H1 (cell line): ENCODE data around the gene SUCLG2. TPM values are rescaled to one million over a fixed set of nuclear protein-coding genes. Genes with fewer than 3 reads are reported as not detected.

ENCODE experiments used
- CTCF ChIA-PET: fragments of 300-600 bp; sonication (Branson Sonifier 250); formaldehyde crosslinking; loops from one replicate; lab custom pipeline; 2021; ENCODE audit not compliant: partially characterized antibody; lab: Charles Lee
- POLR2A ChIA-PET: fragments of 300-600 bp; sonication (Branson Sonifier 250); formaldehyde crosslinking; loops from one replicate; lab custom pipeline; 2021; ENCODE audit warnings: inconsistent platforms; ENCODE audit not compliant: partially characterized antibody; lab: Charles Lee
- DNase-seq, 2 experiments: peaks; one replicate each; pipeline versions ENCODE4 v3.0.0 to v3.0.0-alpha.2; 2010 to 2022; ENCODE audit warnings: low spot score in 2 of 2, low read depth in 1 of 2, mixed read lengths in 1 of 2
- FAIRE-seq: peaks from 2 replicates; lab custom pipeline; 2011; peaks lifted over from hg19 to GRCh38; lab: Jason Lieb, UNC
- H2AFZ ChIP-seq: 2 replicates; pipeline ENCODE4 v1.8.1; 2012; ENCODE audit warnings: low read length, inconsistent platforms
- H2AK5ac ChIP-seq: 2 replicates; pipeline ENCODE4 v1.6.1; 2013; ENCODE audit warnings: low read depth, low read length
- H2BK120ac ChIP-seq: replicated peaks from 2 replicates; pipeline ENCODE3; 2013; ENCODE audit warnings: low read depth, low read length, inconsistent platforms
- H2BK12ac ChIP-seq: 2 replicates; pipeline ENCODE4 v1.6.1; 2013; ENCODE audit warnings: low read depth, low read length
- H2BK15ac ChIP-seq: 2 replicates; pipeline ENCODE4 v1.6.1; 2013; ENCODE audit warnings: low read length
- H2BK20ac ChIP-seq: 2 replicates; pipeline ENCODE4 v1.6.1; 2013; ENCODE audit warnings: low read length
- H2BK5ac ChIP-seq: 2 replicates; pipeline ENCODE4 v1.6.1; 2013; ENCODE audit warnings: low read depth, low read length
- H3K14ac ChIP-seq: 2 replicates; pipeline ENCODE4 v1.6.1; 2013; ENCODE audit warnings: inconsistent platforms; ENCODE audit not compliant: insufficient read length
- H3K18ac ChIP-seq: 2 replicates; pipeline ENCODE4 v1.6.1; 2013; ENCODE audit warnings: low read length; ENCODE audit errors: extremely low read depth
- H3K23ac ChIP-seq: 2 replicates; pipeline ENCODE4 v1.6.1; 2013; ENCODE audit warnings: inconsistent platforms; ENCODE audit not compliant: insufficient read length
- H3K23me2 ChIP-seq: 2 replicates; pipeline ENCODE4 v1.6.1; 2013; ENCODE audit warnings: low read depth, low read length
- H3K27ac ChIP-seq: 2 replicates; pipeline ENCODE4 v1.6.1; 2011; ENCODE audit warnings: low read depth, low read length, inconsistent platforms
- H3K27me3 ChIP-seq, 4 experiments: replicated peaks in 1 of 4; 1 replicate in 1 of 4; 2 replicates in 3 of 4; pipeline versions ENCODE4 v1.6.1 to v1.8.1; 2011 to 2013; ENCODE audit warnings: low read length in 3 of 4, mild to moderate bottlenecking in 3 of 4, inconsistent platforms in 2 of 4, mixed read lengths in 2 of 4, moderate library complexity in 1 of 4; ENCODE audit not compliant: control insufficient read depth in 3 of 4, insufficient read depth in 3 of 4; ENCODE audit errors: extremely low read depth in 1 of 4
- H3K36me3 ChIP-seq, 4 experiments: 2 replicates each; pipeline versions ENCODE4 v1.6.1 to v1.8.1; 2011 to 2013; ENCODE audit warnings: mild to moderate bottlenecking in 4 of 4, low read length in 3 of 4, moderate library complexity in 2 of 4, control low read depth in 1 of 4, inconsistent platforms in 1 of 4; ENCODE audit not compliant: insufficient read depth in 4 of 4, control insufficient read depth in 2 of 4
- H3K4ac ChIP-seq: replicated peaks from 2 replicates; pipeline ENCODE3; 2013; ENCODE audit warnings: low read length, low read depth, mixed read lengths, inconsistent platforms; ENCODE audit not compliant: insufficient read length
- H3K4me1 ChIP-seq, 4 experiments: replicated peaks in 1 of 4; 1 replicate in 1 of 4; 2 replicates in 3 of 4; pipeline versions ENCODE4 v1.6.1 to v1.8.1; 2011 to 2013; ENCODE audit warnings: low read length in 3 of 4, inconsistent platforms in 2 of 4, mixed read lengths in 1 of 4; ENCODE audit not compliant: insufficient read depth in 4 of 4, control insufficient read depth in 3 of 4
- H3K4me2 ChIP-seq, 2 experiments: 2 replicates each; pipeline versions ENCODE4 v1.6.1 to v1.8.1; 2011 to 2013; ENCODE audit warnings: low read depth in 2 of 2, low read length in 2 of 2, control low read depth in 1 of 2, inconsistent platforms in 1 of 2, mild to moderate bottlenecking in 1 of 2; ENCODE audit not compliant: insufficient read depth in 1 of 2
- H3K4me3 ChIP-seq, 4 experiments: fragments of 200-600, 300-600 bp in 1 of 4; sonication (generic), shearing (Covaris generic), sonication (Bioruptor Twin) in 1 of 4; 2 replicates each; pipeline versions ENCODE4 v1.5.1 to v1.8.1; 2011 to 2016; ENCODE audit warnings: low read length in 4 of 4, low read depth in 3 of 4, control low read depth in 2 of 4, inconsistent platforms in 2 of 4, mild to moderate bottlenecking in 2 of 4, mixed read lengths in 1 of 4, moderate library complexity in 1 of 4; ENCODE audit not compliant: insufficient read depth in 2 of 4; ENCODE audit errors: extremely low read depth in 1 of 4
- H3K56ac ChIP-seq: replicated peaks from 2 replicates; pipeline ENCODE3; 2013; ENCODE audit warnings: low read depth, mild to moderate bottlenecking, mixed read lengths, low read length, inconsistent platforms; ENCODE audit not compliant: insufficient read length
- H3K79me1 ChIP-seq: 2 replicates; pipeline ENCODE4 v1.6.1; 2013; ENCODE audit warnings: low read depth, low read length, control low read depth
- H3K79me2 ChIP-seq, 2 experiments: 2 replicates each; pipeline versions ENCODE4 v1.6.1 to v1.8.1; 2012 to 2013; ENCODE audit warnings: low read length in 2 of 2, mild to moderate bottlenecking in 2 of 2, inconsistent platforms in 1 of 2; ENCODE audit not compliant: insufficient read depth in 2 of 2, control insufficient read depth in 1 of 2
- H3K9ac ChIP-seq, 4 experiments: replicated peaks in 1 of 4; 1 replicate in 1 of 4; 2 replicates in 3 of 4; pipeline versions ENCODE4 v1.6.1 to v1.8.1; 2011 to 2013; ENCODE audit warnings: low read depth in 3 of 4, low read length in 3 of 4, control low read depth in 2 of 4, mild to moderate bottlenecking in 2 of 4, moderate library complexity in 2 of 4, inconsistent platforms in 1 of 4; ENCODE audit errors: extremely low read depth in 1 of 4
- H3K9me3 ChIP-seq, 2 experiments: 2 replicates each; pipeline versions ENCODE4 v1.6.1 to v1.8.1; 2012 to 2013; ENCODE audit warnings: mild to moderate bottlenecking in 2 of 2, moderate library complexity in 2 of 2, control low read depth in 1 of 2, inconsistent platforms in 1 of 2, low read depth in 1 of 2, low read length in 1 of 2, mixed read lengths in 1 of 2; ENCODE audit not compliant: insufficient read depth in 2 of 2
- H4K20me1 ChIP-seq, 2 experiments: replicated peaks in 1 of 2; 2 replicates each; pipeline versions ENCODE3 to v1.8.1; 2011 to 2013; ENCODE audit warnings: inconsistent platforms in 2 of 2, low read length in 2 of 2, mild to moderate bottlenecking in 1 of 2; ENCODE audit not compliant: insufficient read depth in 2 of 2, control insufficient read depth in 1 of 2
- H4K5ac ChIP-seq: 2 replicates; pipeline ENCODE4 v1.6.1; 2013; ENCODE audit warnings: low read length, low read depth, mixed read lengths, inconsistent platforms; ENCODE audit not compliant: insufficient read length
- H4K8ac ChIP-seq: 2 replicates; pipeline ENCODE4 v1.8.0; 2013; ENCODE audit warnings: mild to moderate bottlenecking, moderate library complexity, low read length, inconsistent platforms; ENCODE audit not compliant: insufficient read depth; ENCODE audit errors: extremely low read depth
- H4K91ac ChIP-seq: replicated peaks from 2 replicates; pipeline ENCODE3; 2013; ENCODE audit warnings: low read length, mixed read lengths, inconsistent platforms; ENCODE audit not compliant: insufficient read length
- RBBP5 ChIP-seq: IDR thresholded peaks from 2 replicates; pipeline ENCODE4 v1.7.1; 2012; ENCODE audit warnings: low read depth, mild to moderate bottlenecking, inconsistent platforms, low read length, moderate library complexity, borderline replicate concordance
- SRF ChIP-seq: IDR thresholded peaks from 2 replicates; pipeline ENCODE4 v1.6.1; 2011; ENCODE audit warnings: mild to moderate bottlenecking, low read depth, low read length, moderate library complexity
- WGBS, 2 experiments: shearing (Covaris generic) in 1 of 2; methylation state at CpG; one replicate each; pipeline versions ENCODE4 v1.1.6 to v1.1.7; 2013 to 2015; ENCODE audit warnings: low lambda C conversion rate in 2 of 2, mixed read lengths in 2 of 2, inconsistent platforms in 1 of 2, low coverage in 1 of 2, missing lambda C conversion rate in 1 of 2; ENCODE audit not compliant: insufficient replicate concordance in 2 of 2, insufficient coverage in 1 of 2, insufficient read length in 1 of 2; ENCODE audit errors: extremely low coverage in 1 of 2, missing lambda C conversion rate in 1 of 2; 5-methylcytosine and 5-hydroxymethylcytosine counted together
- polyA plus RNA-seq, 7 experiments: library from polyadenylated mRNA; depleted of rRNA in 3 of 7; stranded (reverse) in 5 of 7; unstranded in 2 of 7; fragments of >200 nt in 5 of 7; fragments of 200-250 nt in 2 of 7; gene quantifications; 1 replicate in 5 of 7; 2 replicates in 1 of 7; 4 replicates in 1 of 7; pipeline versions ENCODE4 v1.2.1 to v1.2.3, GENCODE V29; 2011 to 2013; ENCODE audit warnings: missing spikeins in 2 of 7, mixed read lengths in 2 of 7
- total RNA-seq: library from RNA; stranded (reverse); fragmentation: NEBNext Ultra II Directional; extraction: Animal tissue kit (Norgen Biotek cat#: 25700); gene quantifications from 2 replicates; pipeline ENCODE4 v1.2.1, GENCODE V29; 2021

Gene SUCLG2
- total and polyA plus RNA-seq, 2 of the 8 experiments (the other 6 are each of a cell fraction or from before 2014, with no cell fraction given), result 12.9 to 46.2 TPM

DNA sequence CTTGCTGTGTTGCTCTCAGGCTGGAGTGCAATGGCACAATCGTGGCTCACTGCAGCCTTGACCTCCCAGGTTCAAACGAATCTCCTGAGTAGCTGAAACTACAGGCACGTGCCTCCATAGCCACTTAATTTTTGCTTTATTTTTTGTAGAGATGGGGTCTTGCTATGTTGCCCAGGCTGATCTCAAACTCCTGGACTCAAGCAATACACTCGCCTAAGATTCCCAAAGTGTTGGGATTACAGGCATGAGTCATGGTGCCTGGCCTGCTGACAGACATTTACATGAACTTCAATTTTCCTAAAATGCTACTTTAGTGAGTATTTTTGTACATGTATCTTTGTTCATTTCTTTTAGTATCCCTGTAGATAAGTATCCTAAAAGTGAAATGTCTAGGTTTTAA, 132.3 kb downstream of the SUCLG2 start:
- Histone ChIP-seq H2BK120ac (no peak overlapping the region), H3K79me2 (no peaks in the 10 kb centered on the region), H3K79me1 (no peaks in the 10 kb centered on the region), H2AFZ (no peak overlapping the region), H3K4me1 (no peaks in the 10 kb centered on the region), H3K4me2 (no peak overlapping the region), H3K14ac (no peak overlapping the region), H2BK20ac (no peak overlapping the region), H3K4ac (no peak overlapping the region), H3K56ac (no peak overlapping the region), H3K9me3 (no peaks in the 10 kb centered on the region), H3K23me2 (no peaks in the 10 kb centered on the region), H2BK12ac (no peak overlapping the region), H2BK5ac (no peak overlapping the region), H3K18ac (no peak overlapping the region), H3K23ac (no peak overlapping the region), H4K8ac (no peak overlapping the region), H2BK15ac (no peak overlapping the region), H4K5ac (no peak overlapping the region), H2AK5ac (no peak overlapping the region), H3K27ac (no peak overlapping the region), H3K9ac (no peak overlapping the region), H4K20me1 (no peaks in the 10 kb centered on the region), H4K91ac (no peak overlapping the region), H3K36me3 (peaks cover 0 to 5% (median under 1%) of the 10 kb centered on the region in 4 experiments; a peak in 4 of 8 replicates), H3K27me3 (no peaks in the 10 kb centered on the region), H3K4me3 (no peak overlapping the region)
- POLR2A ChIA-PET, result no interaction called here
- DNase-seq (no peak), FAIRE-seq (no peak)
- CTCF ChIA-PET, result interaction anchor here (0.7 kb wide), 1 partner anchor 136 kb away, joined by 3 read pairs; no protein-coding TSS in a partner anchor
- 94% methylated on average over 4 of the region's 4 CpGs; no CpG with 5 or more reads in 1 of the 2 experiments for WGBS, 2 experiments
- TF ChIP-seq SRF (no peak), RBBP5 (no peak)
